ENCODE data around the gene PIM1. TPM values are rescaled to one million over a fixed set of nuclear protein-coding genes. Genes with fewer than 3 reads are reported as not detected.

Gene PIM1
- total RNA-seq, 1 experiment from 2014 or later = 18.6 TPM

DNA sequence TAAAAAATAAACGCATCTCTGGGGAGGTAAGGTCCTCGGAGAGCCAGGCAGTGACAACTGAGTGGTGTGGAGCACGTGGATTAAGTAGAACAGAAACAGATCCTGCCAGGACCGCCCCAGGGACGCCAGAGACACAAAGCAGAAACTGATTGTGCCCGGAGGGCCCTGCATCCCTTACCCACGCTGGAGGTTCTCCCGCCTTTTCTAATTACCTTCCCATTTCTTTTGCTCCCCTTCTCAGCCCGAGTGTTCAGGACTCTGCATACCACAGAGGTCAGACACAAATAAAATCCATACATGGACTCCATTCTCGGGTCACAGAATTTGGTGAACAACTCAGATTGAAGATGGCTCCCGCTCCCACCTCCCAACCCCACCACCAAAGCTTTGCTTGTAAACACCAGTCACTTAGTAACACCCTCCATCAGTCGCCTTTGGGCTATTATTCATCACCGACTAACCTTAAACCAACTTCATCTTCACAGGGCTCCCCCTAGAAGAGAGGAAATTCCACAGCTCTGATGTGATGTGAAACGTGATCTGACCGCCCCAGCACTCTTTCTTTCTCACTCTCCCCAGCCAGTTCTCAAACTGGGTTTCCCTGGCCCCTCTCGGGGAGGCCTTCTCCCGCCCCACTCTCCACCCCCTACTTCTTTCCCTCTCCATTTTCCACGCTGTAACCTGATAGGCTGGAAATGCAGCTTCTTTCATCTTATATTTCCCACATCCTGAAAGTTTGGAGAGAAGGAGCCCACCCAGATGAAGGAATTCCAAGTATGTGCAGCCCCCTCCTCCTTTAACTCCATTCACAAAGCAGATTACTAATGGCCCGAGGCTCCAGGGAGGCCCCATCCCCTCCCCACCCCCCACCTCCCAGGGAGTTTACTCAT is 32.5 kb upstream of the PIM1 start:
- Mint-ChIP-seq H3K9me3 (ENCODE audit: low read depth, unreplicated experiment) (no peaks in the 10 kb centered on the region), H3K4me1 (ENCODE audit: low read depth, unreplicated experiment) (peaks cover 62% of the 10 kb centered on the region), H3K36me3 (ENCODE audit: insufficient read depth, unreplicated experiment) (peaks cover 27% of the 10 kb centered on the region), H3K4me3 (ENCODE audit: low read depth, unreplicated experiment) (peak overlapping the region; percentile 62), H3K27me3 (ENCODE audit: unreplicated experiment) (no peaks in the 10 kb centered on the region), H3K27ac (ENCODE audit: unreplicated experiment) (peak overlapping the region; percentile 98)
- CTCF ChIA-PET = interaction anchor here (0.6 to 1.0 kb wide), 6 partner anchors 20 to 118 kb away, joined by 3 to 7 read pairs (median 5); no protein-coding TSS in a partner anchor
- peak; percentile 80 for DNase-seq
- BruUV-seq (replicated peaks) = TSS peak; percentile 91
- intact Hi-C loops (cut with micrococcal nuclease; ENCODE audit: unreplicated experiment) = loop anchor here (2.0 to 5.0 kb wide), 2 partner anchors 35 kb away; partner anchors contain the start of gene PIM1
- TF ChIP-seq, protein P1, sequence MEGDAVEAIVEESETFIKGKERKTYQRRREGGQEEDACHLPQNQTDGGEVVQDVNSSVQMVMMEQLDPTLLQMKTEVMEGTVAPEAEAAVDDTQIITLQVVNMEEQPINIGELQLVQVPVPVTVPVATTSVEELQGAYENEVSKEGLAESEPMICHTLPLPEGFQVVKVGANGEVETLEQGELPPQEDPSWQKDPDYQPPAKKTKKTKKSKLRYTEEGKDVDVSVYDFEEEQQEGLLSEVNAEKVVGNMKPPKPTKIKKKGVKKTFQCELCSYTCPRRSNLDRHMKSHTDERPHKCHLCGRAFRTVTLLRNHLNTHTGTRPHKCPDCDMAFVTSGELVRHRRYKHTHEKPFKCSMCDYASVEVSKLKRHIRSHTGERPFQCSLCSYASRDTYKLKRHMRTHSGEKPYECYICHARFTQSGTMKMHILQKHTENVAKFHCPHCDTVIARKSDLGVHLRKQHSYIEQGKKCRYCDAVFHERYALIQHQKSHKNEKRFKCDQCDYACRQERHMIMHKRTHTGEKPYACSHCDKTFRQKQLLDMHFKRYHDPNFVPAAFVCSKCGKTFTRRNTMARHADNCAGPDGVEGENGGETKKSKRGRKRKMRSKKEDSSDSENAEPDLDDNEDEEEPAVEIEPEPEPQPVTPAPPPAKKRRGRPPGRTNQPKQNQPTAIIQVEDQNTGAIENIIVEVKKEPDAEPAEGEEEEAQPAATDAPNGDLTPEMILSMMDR (IDR thresholded peaks at IDR 0.05; ENCODE audit: unreplicated experiment) = no peak

DNA sequence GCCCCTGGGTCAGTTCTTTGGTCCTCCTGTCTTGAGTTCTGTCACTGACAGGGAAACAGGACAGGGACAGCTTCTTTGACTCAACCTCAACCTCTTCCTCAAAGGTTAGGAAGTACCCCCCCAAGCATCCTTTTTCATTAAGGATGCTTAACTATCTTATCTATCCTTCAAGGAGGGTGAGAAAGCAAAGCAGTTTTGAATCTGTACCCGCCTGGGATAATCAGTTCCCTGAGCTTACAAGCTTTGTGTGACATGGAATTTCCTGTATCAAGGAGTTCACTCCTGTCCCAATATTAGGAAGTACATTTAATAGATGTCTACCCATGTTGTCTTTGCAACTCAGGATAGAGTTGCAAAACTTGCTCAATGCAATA is 31.1 kb upstream of the PIM1 start:
- intact Hi-C loops (cut with micrococcal nuclease; ENCODE audit: unreplicated experiment) = loop anchor here (5.0 kb wide), 1 partner anchor 33 kb away; the partner anchor contains the start of gene PIM1
- CTCF ChIA-PET = no interaction called here
- TF ChIP-seq, protein P1 (IDR thresholded peaks at IDR 0.05; ENCODE audit: unreplicated experiment) = no peak
- Mint-ChIP-seq H3K27me3 (ENCODE audit: unreplicated experiment) (no peaks in the 10 kb centered on the region), H3K27ac (ENCODE audit: unreplicated experiment) (no peak overlapping the region), H3K4me1 (ENCODE audit: low read depth, unreplicated experiment) (peaks cover 64% of the 10 kb centered on the region), H3K36me3 (ENCODE audit: insufficient read depth, unreplicated experiment) (peaks cover 27% of the 10 kb centered on the region), H3K9me3 (ENCODE audit: low read depth, unreplicated experiment) (no peaks in the 10 kb centered on the region), H3K4me3 (ENCODE audit: low read depth, unreplicated experiment) (no peak overlapping the region)
- BruUV-seq (replicated peaks) = no TSS peak
- DNase-seq = no peak

DNA sequence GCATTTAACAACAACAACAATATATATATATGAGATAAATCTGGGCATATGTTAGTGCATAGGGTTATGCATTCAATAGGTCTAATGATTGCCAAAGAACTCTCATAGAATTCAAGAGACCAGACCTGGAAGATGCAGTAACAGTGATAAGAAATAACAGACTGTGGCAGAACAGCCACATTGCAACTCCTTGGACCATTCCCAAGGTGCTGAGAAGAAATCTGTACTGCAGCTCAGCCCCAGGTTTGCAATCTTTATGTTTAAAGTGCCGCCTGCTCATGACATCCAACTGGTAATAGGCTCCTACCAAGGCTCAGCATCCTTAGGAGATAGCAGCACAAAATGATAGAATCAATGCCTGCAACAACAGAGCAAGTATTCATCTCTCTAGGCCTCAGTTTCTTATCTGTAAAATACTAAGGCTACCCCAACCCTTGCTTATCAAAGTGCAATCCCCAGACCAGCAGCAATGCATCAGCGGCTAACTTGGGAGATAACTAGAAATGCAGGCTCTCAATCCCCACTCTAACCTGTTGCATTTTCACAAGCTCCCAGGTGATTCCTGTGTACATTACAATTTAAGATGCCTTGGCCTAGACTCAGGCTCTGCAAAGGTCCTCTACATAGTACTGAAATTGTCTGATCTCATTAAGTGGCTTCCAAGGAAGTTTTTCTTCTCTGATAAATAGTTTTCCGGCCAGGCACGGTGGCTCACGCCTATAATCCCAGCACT is 30.6 kb upstream of the PIM1 start:
- peaks cover 64% of the 10 kb centered on the region for H3K4me1 Mint-ChIP-seq (ENCODE audit: low read depth, unreplicated experiment)
- CTCF ChIA-PET = interaction anchor here (0.7 kb wide), 1 partner anchor 55 kb away, joined by 3 read pairs; no protein-coding TSS in a partner anchor
- H3K9me3 Mint-ChIP-seq (ENCODE audit: low read depth, unreplicated experiment) = no peaks in the 10 kb centered on the region
- intact Hi-C loops (cut with micrococcal nuclease; ENCODE audit: unreplicated experiment) = loop anchor here (5.0 kb wide), 1 partner anchor 33 kb away; the partner anchor contains the start of gene PIM1
- TF ChIP-seq, protein P1 (IDR thresholded peaks at IDR 0.05; ENCODE audit: unreplicated experiment) = no peak
- H3K36me3 Mint-ChIP-seq (ENCODE audit: insufficient read depth, unreplicated experiment) = peaks cover 22% of the 10 kb centered on the region
- BruUV-seq (replicated peaks) = no TSS peak
- H3K27me3 Mint-ChIP-seq (ENCODE audit: unreplicated experiment) = no peaks in the 10 kb centered on the region
- no peak overlapping the region for H3K27ac Mint-ChIP-seq (ENCODE audit: unreplicated experiment)
- no peak overlapping the region for H3K4me3 Mint-ChIP-seq (ENCODE audit: low read depth, unreplicated experiment)
- no peak for DNase-seq

DNA sequence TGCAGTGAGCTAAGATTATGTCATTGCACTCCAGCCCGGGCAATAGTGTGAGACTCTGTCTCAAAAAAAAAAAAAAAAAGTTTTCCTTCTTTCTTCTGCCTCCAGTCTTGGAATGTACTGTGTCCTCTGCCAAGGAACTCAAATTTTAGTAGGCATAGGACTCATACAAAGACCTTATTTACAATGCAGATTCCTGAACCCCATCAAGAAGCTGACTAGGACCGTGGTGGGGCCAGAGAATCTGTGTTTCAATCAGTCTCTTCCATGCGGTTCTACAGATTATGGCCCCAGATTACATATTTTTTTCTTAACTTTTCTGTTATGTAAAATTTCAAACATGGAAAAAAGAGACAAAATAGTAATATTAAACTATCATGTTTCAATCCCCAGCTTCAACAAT is 29.8 kb upstream of the PIM1 start:
- TF ChIP-seq, protein P1 (IDR thresholded peaks at IDR 0.05; ENCODE audit: unreplicated experiment) = no peak
- Mint-ChIP-seq H3K9me3 (ENCODE audit: low read depth, unreplicated experiment) (no peaks in the 10 kb centered on the region), H3K4me3 (ENCODE audit: low read depth, unreplicated experiment) (no peak overlapping the region), H3K4me1 (ENCODE audit: low read depth, unreplicated experiment) (peaks cover 60% of the 10 kb centered on the region), H3K27ac (ENCODE audit: unreplicated experiment) (no peak overlapping the region), H3K36me3 (ENCODE audit: insufficient read depth, unreplicated experiment) (peaks cover 14% of the 10 kb centered on the region), H3K27me3 (ENCODE audit: unreplicated experiment) (no peaks in the 10 kb centered on the region)
- no TSS peak for BruUV-seq (replicated peaks)
- CTCF ChIA-PET = interaction anchor here (0.7 kb wide), 2 partner anchors 54 to 180 kb away, joined by 3 read pairs; no protein-coding TSS in a partner anchor
- no peak for DNase-seq
- intact Hi-C loops (cut with micrococcal nuclease; ENCODE audit: unreplicated experiment) = no loop called here
